Measurements from ENCODE around the gene AHRR.

AHRR gene

GRCh38 chr5:321726-322251, 275 bp downstream of the AHRR start:
- no peak for DNase-seq

- DNase-seq: peak in 1 of 2 donors; percentile 46
Measured at GRCh38 chr5:322281-322941, 897 bp downstream of the AHRR start.

GRCh38 chr5:322942-323879, 1.7 kb downstream of the AHRR start:
- no peak for DNase-seq

DNA sequence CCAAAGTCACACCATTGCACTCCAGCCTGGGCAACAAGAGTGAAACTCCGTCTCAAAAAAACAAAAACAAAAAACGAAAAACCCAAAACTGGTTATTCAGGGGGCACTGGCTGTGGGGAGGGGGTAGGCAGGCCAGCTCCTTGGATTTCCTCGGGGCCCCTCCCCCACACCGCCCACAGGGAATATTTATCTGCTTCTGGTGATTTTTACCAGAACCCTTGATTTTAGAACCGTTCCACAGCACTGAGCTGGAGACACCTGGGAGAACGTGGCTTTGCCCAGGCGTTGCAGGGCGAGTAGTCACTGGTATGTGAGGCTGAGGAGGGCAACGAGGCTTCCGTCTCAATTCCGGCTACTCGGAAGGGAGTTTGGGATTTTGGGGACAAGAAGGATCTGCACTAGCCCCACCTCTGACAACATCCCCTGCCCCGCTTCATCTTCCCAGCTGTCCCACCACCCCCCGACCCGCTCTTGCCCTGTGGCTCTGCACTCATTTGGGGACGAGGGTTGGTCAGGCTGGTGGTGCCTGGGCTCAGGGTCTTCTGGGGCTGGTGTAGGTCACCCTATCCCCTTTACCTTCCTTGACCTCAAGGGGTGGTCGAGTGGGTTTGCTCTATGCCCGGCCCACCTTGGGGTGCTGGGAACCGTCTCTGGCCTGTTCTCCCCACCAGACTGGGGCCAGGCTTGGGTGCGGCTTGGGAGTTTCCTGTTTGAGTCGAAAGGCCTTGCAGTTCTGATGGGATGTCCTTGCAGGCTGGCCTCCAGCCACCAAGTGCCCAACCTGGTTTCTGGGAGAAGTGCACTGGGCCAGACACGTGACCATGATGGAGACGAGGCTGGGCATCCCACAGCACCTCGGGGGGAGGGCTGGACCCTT, 3.5 kb downstream of the AHRR start:
- DNase-seq: no peak

- no peak for DNase-seq
Measured at GRCh38 chr5:326109-326508, 4.6 kb downstream of the AHRR start.

DNA sequence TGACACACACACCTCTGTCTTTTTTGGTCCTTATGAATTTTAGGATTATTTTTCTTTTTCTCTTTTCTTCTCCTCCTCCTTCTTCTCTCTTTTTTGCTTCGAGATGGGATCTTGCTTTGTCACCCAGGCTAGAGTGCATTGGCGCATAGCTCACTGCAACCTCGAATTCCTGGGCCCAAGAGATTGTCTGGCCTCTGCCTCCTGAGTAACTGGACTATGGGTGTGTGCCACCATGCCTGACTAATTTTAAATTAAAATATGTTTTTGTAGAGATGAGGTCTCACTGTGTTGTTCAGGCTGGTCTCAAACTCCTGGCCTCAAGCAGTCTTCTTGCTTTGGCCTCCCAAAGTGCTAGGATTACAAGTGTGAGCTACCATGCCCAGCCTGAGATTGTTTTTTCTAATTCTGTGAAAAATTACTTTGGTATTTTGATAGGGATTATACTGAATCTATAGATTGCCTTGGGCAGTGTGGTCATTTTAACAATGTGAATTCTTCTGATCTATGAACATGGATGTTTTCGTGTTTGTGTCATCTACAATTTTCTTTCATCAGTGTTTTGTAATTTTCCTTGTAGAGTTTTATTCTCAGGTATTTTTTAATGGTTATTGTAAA, 7.7 kb downstream of the AHRR start:
- DNase-seq: no peak

- no peak for DNase-seq
Measured at GRCh38 chr5:329768-330167, 8.3 kb downstream of the AHRR start.

- peak; percentile 59 to 60 for DNase-seq
Measured at GRCh38 chr5:332843-333242, 11.3 kb downstream of the AHRR start.

GRCh38 chr5:333945-334344, 12.4 kb downstream of the AHRR start:
- no peak for DNase-seq

DNA sequence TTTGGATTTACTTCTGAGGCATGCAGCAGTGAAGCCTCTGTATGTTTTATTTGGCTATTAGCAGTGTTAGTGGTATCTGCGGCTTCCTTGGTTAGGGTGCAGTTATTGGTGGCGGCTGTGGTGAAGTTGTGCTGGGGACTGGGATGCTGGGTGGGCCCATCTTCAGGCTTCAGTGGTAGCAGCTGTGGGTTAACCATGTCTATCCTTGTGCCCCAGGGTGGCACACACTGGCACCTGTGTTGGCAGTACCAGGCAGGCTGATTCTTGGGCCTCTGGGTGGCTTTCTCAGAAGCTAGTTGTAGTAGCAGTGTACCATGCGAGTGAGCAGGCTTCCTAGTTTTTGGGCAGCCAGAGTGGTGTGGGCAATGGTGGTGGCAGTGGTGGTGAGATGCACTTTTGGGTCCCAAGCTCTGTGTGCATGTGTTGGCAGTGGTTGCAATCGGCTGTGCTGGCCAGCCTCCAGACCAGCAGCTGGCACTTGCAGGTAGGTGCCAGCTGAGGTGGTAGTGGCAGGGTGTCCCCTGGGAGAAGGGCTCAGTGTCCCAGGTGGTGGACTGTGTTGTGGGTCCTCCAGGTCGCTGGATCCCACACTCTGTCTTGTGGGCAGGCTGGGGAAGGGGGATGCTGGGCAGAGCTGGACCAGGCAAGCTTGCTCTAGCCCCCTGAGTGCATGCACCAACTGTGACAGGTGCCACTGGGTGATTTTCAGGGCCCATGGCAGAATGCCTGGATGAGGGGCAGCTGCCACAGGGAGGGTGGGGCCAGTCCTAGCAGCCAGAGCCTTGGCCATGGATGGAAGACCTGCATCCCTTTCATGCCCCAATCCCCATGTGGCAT, 13.6 kb downstream of the AHRR start:
- DNase-seq: no peak

DNA sequence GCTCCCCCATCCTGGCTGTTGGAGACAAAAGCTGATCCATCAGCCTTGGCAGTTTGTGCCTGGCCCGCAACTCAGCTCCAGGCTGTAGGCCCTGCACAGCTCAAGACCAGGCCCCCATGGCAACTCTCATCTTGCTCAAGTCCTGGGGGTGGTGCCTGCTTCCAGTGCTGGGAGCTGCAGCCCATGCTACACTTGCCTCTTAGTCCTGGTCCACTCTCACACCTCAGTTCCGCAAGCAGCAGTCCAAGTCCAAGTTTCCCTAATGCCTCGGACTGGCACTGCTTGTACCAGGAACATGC, 14.2 kb downstream of the AHRR start:
- DNase-seq: no peak

- no peak for DNase-seq
Measured at GRCh38 chr5:337563-338130, 16.1 kb downstream of the AHRR start.

DNA sequence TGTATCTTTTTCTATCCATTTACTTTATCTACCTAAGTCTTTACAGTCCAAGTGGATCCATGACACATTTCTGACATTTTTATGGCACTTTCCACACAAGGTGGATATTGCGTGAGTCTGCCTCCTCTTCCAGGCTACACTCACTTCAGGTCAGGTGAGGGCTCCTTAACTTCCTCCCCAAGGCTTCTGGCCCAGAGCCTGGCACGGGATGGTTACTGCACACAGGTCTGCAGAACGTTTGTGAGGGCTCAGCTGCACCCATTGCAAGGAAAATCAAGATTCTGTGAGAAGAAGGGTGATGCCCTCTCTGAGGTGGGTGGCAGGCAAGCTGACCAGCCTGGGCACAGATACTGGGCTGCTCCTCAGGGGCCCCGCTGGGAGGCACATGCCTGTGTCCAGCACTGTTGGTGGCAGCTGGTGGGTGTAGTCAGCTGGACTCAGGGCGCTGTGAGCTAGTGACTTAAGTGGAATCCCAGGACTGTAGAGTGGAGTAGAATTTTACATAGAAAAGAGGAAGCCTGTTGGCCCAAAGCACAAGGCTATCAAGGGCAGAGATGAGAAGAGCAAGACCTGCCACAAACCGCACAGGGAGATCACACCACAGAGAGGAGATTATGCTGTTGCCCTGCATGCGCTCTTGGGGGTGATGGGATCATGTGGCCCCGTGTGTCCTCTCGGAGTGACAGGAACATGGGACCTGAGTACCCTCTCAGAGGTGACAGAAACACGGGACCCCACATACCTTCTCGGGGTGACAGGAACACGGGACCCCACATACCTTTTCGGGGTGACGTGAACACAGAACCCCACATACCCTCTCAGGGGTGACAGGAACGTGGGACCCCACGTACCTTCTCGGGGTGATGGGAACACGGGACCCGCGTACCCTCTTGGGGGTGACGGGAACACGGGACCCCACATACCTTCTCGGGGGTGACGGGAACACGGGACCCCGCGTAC, 21.3 kb downstream of the AHRR start:
- DNase-seq: peak in 1 of 2 donors; percentile 16

- DNase-seq: peak; percentile 51 to 69
Measured at GRCh38 chr5:343461-344401, 22.2 kb downstream of the AHRR start.

DNA sequence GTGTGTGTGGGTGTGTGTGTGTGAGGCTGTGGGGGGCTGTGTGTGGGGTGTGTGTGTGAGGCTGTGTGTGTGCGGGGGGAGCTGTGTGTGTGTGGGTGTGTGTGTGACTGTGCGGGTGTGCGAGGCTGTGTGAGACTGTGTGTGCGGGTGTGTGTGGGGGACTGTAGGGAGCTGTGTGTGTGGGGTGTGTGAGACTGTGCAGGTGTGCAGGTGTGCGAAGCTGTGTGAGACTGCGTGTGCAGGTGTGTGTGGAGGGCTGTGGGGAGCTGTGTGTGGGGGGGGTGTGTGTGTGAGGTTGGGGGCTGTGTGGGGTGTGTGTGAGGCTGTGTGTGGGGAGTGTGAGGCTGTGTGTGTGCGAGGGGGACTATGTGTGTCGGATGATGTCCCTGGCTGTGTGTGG, 23.2 kb downstream of the AHRR start:
- no peak for DNase-seq

GRCh38 chr5:345404-346195, 24.1 kb downstream of the AHRR start:
- no peak for DNase-seq

GRCh38 chr5:346229-346935, 24.9 kb downstream of the AHRR start:
- no peak for DNase-seq

Data from stimulated activated CD4-positive, alpha-beta T cell treated with anti-CD3 and anti-CD28 coated beads, Interleukin-2, amount 100 ng/mL, for 24 hours (primary cell).